Activated naive CD8-positive, alpha-beta T cell treated with anti-CD3 and anti-CD28 coated beads, Interleukin-2, amount 50 U/mL, for 24 hours (primary cell): ENCODE data around the gene HSPBP1.
A peak's percentile ranks its signal among the peaks of the same experiment; 100 is the strongest.

Source experiments
- ATAC-seq: fragments of 150-1000 bp; cut with Tn5 transposase; one replicate; pipeline ENCODE4 v1.10.0; 2021
- DNase-seq: peaks from one replicate; pipeline ENCODE4 v3.0.0; 2021
- H3K27ac Mint-ChIP-seq: one replicate; pipeline ENCODE4 v1.8.0; 2021; ENCODE audit warnings: mild to moderate bottlenecking, mixed read lengths
- H3K27me3 Mint-ChIP-seq: one replicate; pipeline ENCODE4 v1.8.0; 2021; ENCODE audit warnings: mixed read lengths
- H3K36me3 Mint-ChIP-seq: one replicate; pipeline ENCODE4 v1.8.0; 2021; ENCODE audit warnings: low read depth, mixed read lengths
- H3K4me1 Mint-ChIP-seq: one replicate; pipeline ENCODE4 v1.8.0; 2021; ENCODE audit warnings: mixed read lengths
- H3K4me3 Mint-ChIP-seq: one replicate; pipeline ENCODE4 v1.8.0; 2021; ENCODE audit warnings: mild to moderate bottlenecking, moderate library complexity, mixed read lengths
- H3K9me3 Mint-ChIP-seq: one replicate; pipeline ENCODE4 v1.8.0; 2021; ENCODE audit warnings: mixed read lengths

Gene HSPBP1

GRCh38 chr19:55272142-55272541 lies 7.8 kb downstream of the HSPBP1 start:
- H3K36me3 Mint-ChIP-seq: peaks cover 42% of the 10 kb centered on the region
- no peaks in the 10 kb centered on the region for H3K27me3 Mint-ChIP-seq
- H3K4me3 Mint-ChIP-seq: no peak overlapping the region
- no peaks in the 10 kb centered on the region for H3K9me3 Mint-ChIP-seq
- ATAC-seq: no peak
- H3K27ac Mint-ChIP-seq: no peak overlapping the region
- H3K4me1 Mint-ChIP-seq: peaks cover 11% of the 10 kb centered on the region
- DNase-seq: no peak

GRCh38 chr19:55270172-55270942 lies 9.6 kb downstream of the HSPBP1 start:
- DNase-seq (no peak), ATAC-seq (peak; percentile 33)
- Mint-ChIP-seq H3K9me3 (peaks cover 8% of the 10 kb centered on the region), H3K27me3 (no peaks in the 10 kb centered on the region), H3K36me3 (peaks cover 43% of the 10 kb centered on the region), H3K27ac (no peak overlapping the region), H3K4me1 (no peaks in the 10 kb centered on the region), H3K4me3 (no peak overlapping the region)

- no peaks in the 10 kb centered on the region for H3K4me1 Mint-ChIP-seq
- H3K27ac Mint-ChIP-seq: no peak overlapping the region
- no peaks in the 10 kb centered on the region for H3K27me3 Mint-ChIP-seq
- H3K9me3 Mint-ChIP-seq: peaks cover 8% of the 10 kb centered on the region
- peaks cover 36% of the 10 kb centered on the region for H3K36me3 Mint-ChIP-seq
- no peak overlapping the region for H3K4me3 Mint-ChIP-seq
- ATAC-seq (no peak), DNase-seq (no peak)
Measured at GRCh38 chr19:55269299-55269698, 10.6 kb downstream of the HSPBP1 start.

GRCh38 chr19:55266840-55267239 lies 13.1 kb downstream of the HSPBP1 start:
- Mint-ChIP-seq H3K4me3 (no peak overlapping the region), H3K9me3 (peaks cover 8% of the 10 kb centered on the region), H3K27ac (no peak overlapping the region), H3K36me3 (peaks cover 26% of the 10 kb centered on the region), H3K27me3 (no peaks in the 10 kb centered on the region), H3K4me1 (no peaks in the 10 kb centered on the region)
- DNase-seq: no peak
- no peak for ATAC-seq

- Mint-ChIP-seq H3K4me3 (no peak overlapping the region), H3K9me3 (peaks cover 8% of the 10 kb centered on the region)
Measured at GRCh38 chr19:55266404-55266803, 13.5 kb downstream of the HSPBP1 start.

GRCh38 chr19:55265723-55266386 lies 14.1 kb downstream of the HSPBP1 start:
- Mint-ChIP-seq H3K27ac (peak overlapping the region; percentile 1), H3K4me3 (no peak overlapping the region), H3K27me3 (no peaks in the 10 kb centered on the region), H3K9me3 (peaks cover 8% of the 10 kb centered on the region), H3K36me3 (peaks cover 26% of the 10 kb centered on the region), H3K4me1 (no peaks in the 10 kb centered on the region)
- DNase-seq (no peak), ATAC-seq (no peak)

More at GRCh38 chr19:55266404-55266803, 13.5 kb downstream of the HSPBP1 start:
- Mint-ChIP-seq H3K4me1 (no peaks in the 10 kb centered on the region), H3K27ac (peak overlapping the region; percentile 1), H3K36me3 (peaks cover 26% of the 10 kb centered on the region), H3K27me3 (no peaks in the 10 kb centered on the region)
- ATAC-seq (no peak), DNase-seq (no peak)

GRCh38 chr19:55265173-55265572 lies 14.7 kb downstream of the HSPBP1 start:
- H3K36me3 Mint-ChIP-seq: peaks cover 21% of the 10 kb centered on the region
- no peak overlapping the region for H3K4me3 Mint-ChIP-seq
- H3K4me1 Mint-ChIP-seq: peaks cover 4% of the 10 kb centered on the region
- no peak overlapping the region for H3K27ac Mint-ChIP-seq
- H3K27me3 Mint-ChIP-seq: no peaks in the 10 kb centered on the region
- DNase-seq (no peak), ATAC-seq (no peak)
- peaks cover 8% of the 10 kb centered on the region for H3K9me3 Mint-ChIP-seq

- Mint-ChIP-seq H3K9me3 (peaks cover 8% of the 10 kb centered on the region), H3K27me3 (no peaks in the 10 kb centered on the region), H3K27ac (no peak overlapping the region), H3K36me3 (peaks cover 18% of the 10 kb centered on the region), H3K4me1 (peaks cover 7% of the 10 kb centered on the region), H3K4me3 (no peak overlapping the region)
- DNase-seq: no peak
- ATAC-seq: no peak
Measured at GRCh38 chr19:55264531-55264930, 15.4 kb downstream of the HSPBP1 start.

GRCh38 chr19:55262359-55262758 lies 17.6 kb downstream of the HSPBP1 start:
- H3K27ac Mint-ChIP-seq: peak overlapping the region; percentile 8
- H3K27me3 Mint-ChIP-seq: no peaks in the 10 kb centered on the region
- DNase-seq: no peak
- peaks cover 14% of the 10 kb centered on the region for H3K4me1 Mint-ChIP-seq
- no peak for ATAC-seq
- peaks cover 8% of the 10 kb centered on the region for H3K9me3 Mint-ChIP-seq
- no peak overlapping the region for H3K4me3 Mint-ChIP-seq
- H3K36me3 Mint-ChIP-seq: peaks cover 19% of the 10 kb centered on the region

GRCh38 chr19:55261671-55262126 lies 18.2 kb downstream of the HSPBP1 start:
- H3K36me3 Mint-ChIP-seq: peaks cover 24% of the 10 kb centered on the region
- ATAC-seq (no peak), DNase-seq (no peak)
- H3K4me1 Mint-ChIP-seq: peaks cover 20% of the 10 kb centered on the region
- peaks cover 6% of the 10 kb centered on the region for H3K9me3 Mint-ChIP-seq
- H3K27me3 Mint-ChIP-seq: no peaks in the 10 kb centered on the region
- H3K4me3 Mint-ChIP-seq: no peak overlapping the region
- H3K27ac Mint-ChIP-seq: no peak overlapping the region

GRCh38 chr19:55259540-55260210 lies 20.2 kb downstream of the HSPBP1 start:
- no peaks in the 10 kb centered on the region for H3K27me3 Mint-ChIP-seq
- H3K36me3 Mint-ChIP-seq: peaks cover 31% of the 10 kb centered on the region
- peak overlapping the region; percentile 90 for H3K27ac Mint-ChIP-seq
- peaks cover 39% of the 10 kb centered on the region for H3K4me1 Mint-ChIP-seq
- peak overlapping the region; percentile 95 for H3K4me3 Mint-ChIP-seq
- DNase-seq (no peak), ATAC-seq (no peak)
- H3K9me3 Mint-ChIP-seq: no peaks in the 10 kb centered on the region

GRCh38 chr19:55258828-55259539 lies 20.9 kb downstream of the HSPBP1 start, which contains the start of gene PPP6R1:
TSS of gene PPP6R1 (minus strand) at chr19:55259017. CDS start at chr19:55247103, 11,914 bp downstream.
- no peaks in the 10 kb centered on the region for H3K27me3 Mint-ChIP-seq
- H3K9me3 Mint-ChIP-seq: no peaks in the 10 kb centered on the region
- peaks cover 36% of the 10 kb centered on the region for H3K36me3 Mint-ChIP-seq
- H3K27ac Mint-ChIP-seq: peak within 1 kb of the TSS; percentile 99
- H3K4me3 Mint-ChIP-seq: peak within 1 kb of the TSS; percentile 95
- DNase-seq: peak; percentile 96
- peak; percentile 71 for ATAC-seq
- peaks cover 44% of the 10 kb centered on the region for H3K4me1 Mint-ChIP-seq

- Mint-ChIP-seq H3K36me3 (peaks cover 41% of the 10 kb centered on the region), H3K9me3 (no peaks in the 10 kb centered on the region), H3K4me1 (peaks cover 49% of the 10 kb centered on the region), H3K27me3 (no peaks in the 10 kb centered on the region), H3K4me3 (peak overlapping the region; percentile 95), H3K27ac (peak overlapping the region; percentile 90)
- DNase-seq (peak; percentile 57), ATAC-seq (no peak)
Measured at GRCh38 chr19:55258476-55258827, 21.5 kb downstream of the HSPBP1 start.
